NCI-H146 treated with DMSO at 0.1 percent for 48 hours (cell line): ENCODE results near the gene PLLP.
A peak's percentile ranks its signal among the peaks of the same experiment; 100 is the strongest.

Experiments
- DNase-seq: peaks from one replicate; lab custom pipeline; 2025; ENCODE audit not compliant: unreplicated experiment; lab: John Stamatoyannopoulos, UW

PLLP gene, protein sequence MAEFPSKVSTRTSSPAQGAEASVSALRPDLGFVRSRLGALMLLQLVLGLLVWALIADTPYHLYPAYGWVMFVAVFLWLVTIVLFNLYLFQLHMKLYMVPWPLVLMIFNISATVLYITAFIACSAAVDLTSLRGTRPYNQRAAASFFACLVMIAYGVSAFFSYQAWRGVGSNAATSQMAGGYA

DNA sequence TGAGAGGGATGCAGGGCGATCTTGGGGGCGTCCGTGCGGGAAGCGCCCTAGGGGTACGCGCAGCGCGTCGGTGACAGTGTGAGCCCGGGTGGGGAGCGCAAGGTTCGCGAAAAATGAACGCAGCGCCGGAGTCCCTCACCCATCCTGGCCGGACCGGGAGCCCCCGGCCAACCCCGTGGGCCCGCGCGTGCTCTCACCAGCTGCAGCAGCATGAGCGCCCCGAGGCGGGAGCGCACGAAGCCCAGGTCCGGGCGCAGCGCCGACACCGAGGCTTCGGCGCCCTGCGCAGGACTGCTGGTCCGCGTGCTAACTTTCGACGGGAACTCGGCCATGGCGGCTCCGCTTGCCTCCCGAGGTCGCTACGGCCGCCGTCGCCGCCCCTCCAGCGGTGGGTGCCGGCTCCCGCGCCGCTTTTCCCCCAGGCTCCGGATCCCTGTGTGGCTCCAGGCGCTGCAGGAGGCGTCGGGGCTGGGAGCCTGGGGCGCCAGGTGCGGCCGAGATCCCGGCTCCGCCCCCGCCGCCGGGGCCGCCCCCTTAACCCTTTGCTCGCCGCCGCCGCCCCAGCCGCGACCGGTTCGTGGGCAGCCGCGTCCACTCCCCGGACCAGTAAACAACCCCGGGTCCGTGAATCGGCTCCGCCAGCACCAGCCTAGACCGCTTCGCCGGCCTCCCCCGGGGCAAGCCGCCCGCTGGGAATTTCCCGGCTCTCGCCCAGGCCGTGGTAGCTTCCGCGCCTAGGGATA, at the start of gene PLLP:
Gene PLLP (minus strand): TSS at position 464 of the 743 bp plus-strand sequence. CDS start 132 bp downstream, at position 332.
- DNase-seq: peak; percentile 6

DNA sequence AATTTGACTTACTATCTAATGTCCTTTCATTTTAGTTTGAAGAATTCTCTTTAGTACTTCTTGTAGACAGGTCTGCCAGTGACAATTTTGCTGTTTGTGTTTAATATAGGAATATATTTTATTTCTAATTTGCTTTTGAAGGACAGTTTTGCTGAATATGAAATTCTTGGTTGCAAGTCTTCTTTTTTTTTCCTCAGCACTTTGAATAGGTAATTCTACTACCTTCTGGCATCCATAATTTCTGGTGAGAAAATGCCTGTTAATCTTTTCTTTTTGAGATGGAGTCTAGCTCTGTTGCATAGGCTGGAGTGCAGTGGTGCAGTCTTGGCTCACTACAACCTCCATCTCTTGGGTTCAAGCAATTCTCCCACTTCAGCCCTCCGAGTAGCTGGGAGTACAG, 48.9 kb upstream of the PLLP start:
- no peak for DNase-seq

DNA sequence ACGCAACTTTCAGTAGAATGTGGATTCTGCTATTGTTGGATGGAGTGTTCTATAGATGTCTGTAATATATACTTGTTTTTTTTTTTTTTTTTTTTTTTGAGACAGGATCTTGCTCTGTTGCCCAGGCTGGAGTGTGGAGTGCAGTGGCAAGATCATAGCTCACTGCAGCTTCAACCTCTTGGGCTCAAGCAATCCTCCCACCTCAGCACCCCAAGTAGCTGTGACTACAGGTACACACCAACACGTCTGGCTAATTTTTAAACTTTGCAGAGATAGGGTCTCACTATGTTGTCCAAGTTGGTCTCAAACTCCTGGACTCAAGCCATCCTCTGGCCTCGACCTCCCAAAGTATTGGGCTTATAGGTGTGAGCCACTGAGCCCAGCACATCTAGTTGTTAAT, 46.9 kb upstream of the PLLP start:
- no peak for DNase-seq

DNA sequence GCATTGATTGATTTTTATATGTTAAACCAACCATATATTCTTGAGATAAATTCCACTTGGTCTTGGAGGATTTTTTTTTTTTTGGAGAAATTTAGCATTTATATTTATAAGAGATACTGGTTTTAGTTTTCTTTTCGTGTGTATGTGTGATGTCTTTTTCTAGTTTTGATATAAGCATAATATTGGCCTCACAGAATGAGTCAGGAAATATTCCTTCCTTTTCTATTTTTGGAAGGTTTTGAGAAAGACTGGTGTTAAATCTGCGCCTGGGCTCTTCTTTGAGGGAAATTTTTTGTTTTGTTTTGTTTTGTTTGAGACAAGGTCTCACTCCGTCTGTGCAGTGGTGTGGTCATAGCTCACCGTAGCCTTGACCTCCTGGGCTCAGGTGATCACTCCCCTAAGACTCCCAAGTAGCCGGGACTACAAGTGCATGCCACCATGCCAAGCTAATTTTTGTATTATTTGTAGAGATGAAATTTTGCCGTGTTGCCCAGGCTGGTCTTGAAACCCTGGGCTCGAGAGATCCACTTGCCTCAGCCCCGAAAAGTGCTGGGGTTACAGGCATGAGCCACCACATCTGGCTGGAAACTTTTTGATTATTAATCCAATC, 45.4 kb upstream of the PLLP start:
- DNase-seq: no peak

DNA sequence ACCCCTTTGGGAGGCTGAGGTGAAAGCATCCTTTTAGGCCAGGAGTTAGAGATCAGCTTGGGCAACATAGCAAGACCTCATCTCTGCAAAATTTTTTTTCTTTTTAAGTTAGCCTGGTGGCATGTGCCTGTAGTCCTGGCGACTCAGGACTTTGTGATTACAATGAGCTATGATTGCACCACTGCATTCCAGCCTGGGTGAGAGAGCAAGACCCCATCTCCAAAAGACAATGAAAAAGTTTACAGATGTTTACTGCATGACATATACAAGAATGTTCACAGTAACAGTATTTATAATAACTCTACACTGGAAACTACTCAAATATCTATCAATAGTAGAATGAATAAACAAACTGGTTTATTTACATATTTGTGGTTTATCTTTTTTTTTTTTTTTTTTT, 41.0 kb upstream of the PLLP start:
- DNase-seq: no peak

GRCh38 chr16:57324749-57325148, 40.3 kb upstream of the PLLP start:
- no peak for DNase-seq

DNA sequence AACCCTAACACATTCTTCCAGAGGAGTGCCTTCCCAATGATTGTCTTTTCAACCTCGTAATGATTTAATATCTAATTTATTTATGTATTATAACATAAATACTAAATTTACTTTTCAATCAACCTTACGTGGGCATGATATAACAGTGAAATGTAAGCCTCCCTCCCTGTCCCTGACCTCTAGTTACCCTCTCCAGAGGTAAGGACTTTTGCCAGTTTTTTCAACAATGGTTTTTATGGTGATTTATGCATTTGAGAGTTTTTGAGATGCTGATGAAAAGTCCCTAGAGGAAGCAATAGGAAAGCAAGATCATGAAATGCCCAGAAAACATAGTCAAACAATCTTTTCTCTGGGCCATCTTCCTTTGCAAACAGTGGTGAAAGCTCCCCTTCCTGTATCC, 35.2 kb upstream of the PLLP start:
- no peak for DNase-seq

GRCh38 chr16:57318240-57318970, 33.9 kb upstream of the PLLP start:
- DNase-seq: no peak

DNA sequence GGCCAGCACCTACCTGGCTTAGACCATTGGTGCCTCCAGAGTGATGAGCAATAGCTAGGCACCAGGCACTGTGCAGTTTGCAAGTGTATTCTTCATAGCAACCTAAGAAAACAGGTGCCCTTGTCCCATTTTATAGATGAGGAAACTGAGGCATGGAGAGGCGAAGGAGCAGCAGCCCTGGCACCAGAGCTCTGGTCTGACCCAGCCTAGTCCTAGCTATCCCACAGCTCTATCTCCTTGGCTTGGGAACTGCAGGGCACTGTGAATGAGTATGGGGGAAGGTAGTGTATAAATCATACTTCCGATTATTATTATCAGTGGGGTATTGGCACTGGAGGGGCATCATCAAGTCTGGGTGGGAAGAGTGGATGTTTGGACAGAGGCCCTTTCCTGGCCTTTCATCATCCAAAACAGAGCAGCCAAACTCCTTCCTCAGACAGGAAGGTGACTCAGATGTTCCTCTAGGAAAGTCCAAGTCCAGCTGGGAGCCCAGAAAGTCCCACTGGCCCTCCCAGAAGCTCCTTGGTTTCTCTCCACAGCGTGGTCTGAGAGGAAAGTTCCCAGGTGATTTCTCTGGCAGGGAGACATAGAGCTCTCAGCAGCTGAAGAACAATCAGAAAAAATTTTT, 32.0 kb upstream of the PLLP start:
- DNase-seq: no peak

DNA sequence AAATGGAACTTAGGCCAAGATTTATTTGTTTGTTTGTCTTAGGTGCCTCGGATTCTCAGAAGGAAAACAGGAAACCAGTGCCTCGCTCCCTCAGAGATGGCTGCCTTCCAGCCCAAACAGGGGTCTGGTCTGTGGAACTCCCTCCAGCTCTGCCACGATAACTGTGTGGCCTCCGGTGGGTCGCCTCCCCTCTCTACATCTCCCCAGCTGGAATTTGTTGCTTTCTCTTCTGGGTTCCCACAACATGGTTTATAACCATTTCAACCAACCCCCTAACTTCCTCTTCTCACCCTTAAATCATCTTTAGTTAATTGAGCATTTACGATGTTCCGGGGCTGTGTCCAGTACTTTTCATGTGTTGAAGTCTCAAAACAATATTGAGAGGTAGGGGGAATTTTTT, 30.9 kb upstream of the PLLP start:
- no peak for DNase-seq

DNA sequence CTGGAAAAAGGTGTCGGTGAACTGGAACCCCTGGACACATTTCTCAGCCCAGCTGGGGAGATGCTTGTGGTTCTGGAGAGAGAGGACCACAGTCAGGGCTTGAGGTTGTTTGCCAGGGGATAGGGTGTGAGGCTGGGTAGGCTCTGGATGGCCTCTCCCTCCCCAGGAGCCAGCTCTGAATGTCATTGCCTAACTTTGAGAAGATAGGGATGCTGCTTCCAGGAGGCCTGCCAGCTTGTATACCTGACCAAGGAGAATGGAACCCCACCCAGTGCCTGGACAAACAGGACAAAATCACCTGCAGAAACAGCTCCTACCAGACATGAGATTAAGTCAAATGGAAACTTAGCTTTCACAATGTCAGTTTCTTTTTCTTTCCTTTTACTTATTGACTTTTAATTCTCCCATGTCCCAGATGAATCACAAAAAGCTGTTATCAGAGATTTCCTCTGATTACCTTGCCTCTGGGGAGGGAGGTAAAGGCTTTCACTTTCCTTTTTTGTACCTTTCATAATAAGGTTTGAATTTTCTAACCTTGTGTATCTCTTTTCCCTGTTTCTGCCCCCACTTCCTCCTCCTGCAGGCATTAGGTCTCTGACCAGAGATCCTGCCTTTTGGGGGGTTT, 29.8 kb upstream of the PLLP start:
- DNase-seq: no peak

- DNase-seq: no peak
Observed at GRCh38 chr16:57313509-57313908, 29.0 kb upstream of the PLLP start.

DNA sequence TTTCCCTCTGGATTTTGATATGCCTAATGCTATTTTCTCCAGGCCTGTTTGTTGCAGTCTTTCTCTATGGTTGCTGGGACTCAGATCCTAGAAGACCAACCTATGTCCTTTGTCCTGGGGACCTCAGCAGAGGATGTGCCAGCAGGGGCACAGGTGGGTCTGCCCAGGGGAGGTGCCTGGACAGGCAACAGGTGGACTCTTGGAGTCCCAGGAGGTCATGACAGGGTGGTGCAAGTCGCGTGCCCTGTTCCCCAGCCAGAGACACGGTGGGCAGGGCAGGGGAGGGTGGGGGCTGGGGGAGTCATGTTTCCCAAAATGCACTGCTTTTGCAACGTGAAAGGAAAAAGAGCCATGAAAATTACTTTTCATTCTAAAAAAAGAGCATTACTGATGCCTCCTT, 26.3 kb upstream of the PLLP start:
- no peak for DNase-seq

DNA sequence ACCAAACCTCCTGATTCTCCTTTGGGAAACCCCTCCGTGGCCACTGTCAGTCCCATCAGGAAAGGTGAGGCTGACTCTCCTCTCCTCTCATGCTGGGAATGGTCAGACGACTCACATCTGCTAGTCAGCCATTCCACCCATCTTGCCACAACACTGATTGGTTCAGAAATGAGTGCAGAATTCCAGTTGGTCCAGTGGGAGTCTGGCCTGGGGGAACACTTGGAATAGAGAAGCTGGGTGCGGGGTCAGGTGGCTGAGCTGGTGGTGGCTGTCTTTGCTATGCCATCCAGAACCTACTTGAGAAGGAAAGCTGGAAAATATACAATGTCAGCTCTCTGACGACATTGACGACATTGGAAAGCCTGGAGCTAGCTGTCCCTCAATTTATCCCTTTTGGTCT, 23.6 kb upstream of the PLLP start:
- DNase-seq: no peak

DNA sequence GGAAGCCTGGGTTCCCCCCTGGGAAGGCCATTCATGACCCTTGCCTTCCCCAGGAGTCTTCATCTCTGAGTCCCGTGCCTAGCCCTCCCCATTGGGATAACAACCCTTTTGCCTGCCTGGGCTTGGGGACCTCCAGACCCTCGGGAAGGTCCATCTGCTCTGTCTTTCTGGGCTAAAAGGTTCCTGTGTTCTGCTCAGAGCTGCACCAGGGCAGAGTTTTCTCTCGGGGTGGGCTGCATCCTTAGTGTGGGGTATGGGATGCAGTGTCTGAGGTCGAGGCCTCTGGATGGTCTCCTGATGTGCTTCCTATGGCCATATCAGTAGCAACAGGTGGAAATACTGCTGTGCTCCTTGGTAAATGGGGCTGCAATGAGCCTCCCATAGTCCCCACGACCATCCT, 22.9 kb upstream of the PLLP start:
- DNase-seq: no peak

- no peak for DNase-seq
Observed at GRCh38 chr16:57306676-57307341, 22.3 kb upstream of the PLLP start.

GRCh38 chr16:57305159-57305811, 20.8 kb upstream of the PLLP start:
- DNase-seq: no peak

- DNase-seq: no peak
Observed at GRCh38 chr16:57304169-57305061, 19.9 kb upstream of the PLLP start.

DNA sequence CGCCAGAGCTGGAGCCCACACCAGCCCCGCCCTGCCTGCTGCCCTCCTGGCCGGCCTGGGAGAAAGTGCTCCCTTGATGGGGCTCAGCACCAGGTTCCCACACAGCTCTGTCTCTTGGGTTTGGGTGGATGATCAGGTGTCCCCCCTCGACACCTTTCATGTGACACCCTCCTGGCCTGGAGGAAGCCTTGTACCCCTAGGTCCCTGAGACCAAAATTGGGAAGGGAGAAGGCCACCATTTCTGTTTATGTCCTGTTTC, 19.4 kb upstream of the PLLP start:
- DNase-seq: no peak
